OCI-LY1 (cell line): Measurements from ENCODE around the gene PIAS2.

Experiments used
- H2AFZ ChIP-seq: fragments of 200-600 bp; sonication (generic), shearing (Covaris generic); 2 replicates; pipeline ENCODE4 v1.6.0; 2014; ENCODE audit warnings: antibody characterized with exemption, mild to moderate bottlenecking, low read length
- H3F3A ChIP-seq: fragments of 200-600 bp; sonication (generic), shearing (Covaris generic); 2 replicates; pipeline ENCODE4 v1.6.0; 2014; ENCODE audit warnings: mild to moderate bottlenecking, antibody characterized with exemption, low read length, moderate library complexity; ENCODE audit not compliant: insufficient read depth
- H3K27ac ChIP-seq: fragments of 200-600 bp; sonication (generic); 2 replicates; pipeline ENCODE4 v1.5.1; 2014; ENCODE audit warnings: low read length, mixed run types, mild to moderate bottlenecking, low read depth; ENCODE audit not compliant: poor library complexity, severe bottlenecking
- H3K27me3 ChIP-seq: fragments of 200-600 bp; sonication (generic); 2 replicates; pipeline ENCODE4 v1.6.0; 2014; ENCODE audit warnings: antibody characterized with exemption, mild to moderate bottlenecking, low read length, moderate library complexity; ENCODE audit not compliant: insufficient read depth
- H3K36me3 ChIP-seq: fragments of 200-600 bp; sonication (generic); 2 replicates; pipeline ENCODE4 v1.6.1; 2014; ENCODE audit warnings: mild to moderate bottlenecking, antibody characterized with exemption, low read length, moderate library complexity, mixed read lengths; ENCODE audit not compliant: insufficient read depth
- H3K4me1 ChIP-seq: fragments of 200-600 bp; sonication (generic); 2 replicates; pipeline ENCODE4 v1.5.1; 2014; ENCODE audit warnings: mild to moderate bottlenecking, low read length, moderate library complexity; ENCODE audit not compliant: insufficient read depth, severe bottlenecking
- H3K4me2 ChIP-seq: fragments of 200-600 bp; sonication (generic), shearing (Covaris generic); 2 replicates; pipeline ENCODE4 v1.6.1; 2014; ENCODE audit warnings: low read length
- H3K4me3 ChIP-seq: fragments of 200-600 bp; sonication (generic); 2 replicates; pipeline ENCODE4 v1.5.1; 2014; ENCODE audit warnings: low read length, low read depth, mild to moderate bottlenecking, mixed read lengths; ENCODE audit not compliant: poor library complexity, severe bottlenecking
- H3K79me2 ChIP-seq: fragments of 200-600 bp; shearing (Covaris generic); 2 replicates; pipeline ENCODE4 v1.6.1; 2016; ENCODE audit warnings: mixed run types, low read length, mixed read lengths; ENCODE audit not compliant: insufficient read depth
- H3K9ac ChIP-seq: fragments of 200-600 bp; sonication (generic), shearing (Covaris generic); 2 replicates; pipeline ENCODE4 v1.6.1; 2014; ENCODE audit warnings: mild to moderate bottlenecking, low read length, mixed read lengths
- H3K9me2 ChIP-seq: fragments of 200-600 bp; sonication (generic), shearing (Covaris generic); 2 replicates; pipeline ENCODE4 v1.6.1; 2014; ENCODE audit warnings: low read depth, mild to moderate bottlenecking, low read length, mixed read lengths
- H3K9me3 ChIP-seq: fragments of 200-600 bp; shearing (Covaris generic); 2 replicates; pipeline ENCODE4 v1.6.1; 2014; ENCODE audit warnings: low read length, mixed read lengths
- H4K20me1 ChIP-seq: fragments of 200-600 bp; sonication (generic), shearing (Covaris generic); 2 replicates; pipeline ENCODE4 v1.6.0; 2016; ENCODE audit warnings: mild to moderate bottlenecking, low read length; ENCODE audit not compliant: insufficient read depth
- EZH2 ChIP-seq: fragments of 200-600 bp; sonication (generic), shearing (Covaris generic); IDR thresholded peaks from 2 replicates; pipeline ENCODE4 v1.8.0; 2017; ENCODE audit warnings: borderline replicate concordance, mixed run types, mild to moderate bottlenecking, antibody characterized with exemption, low read length, moderate library complexity, mixed read lengths
- TF ChIP-seq, protein P1 (sequence below): fragments of 200-600 bp; sonication (generic), shearing (Covaris generic); IDR thresholded peaks from 2 replicates; pipeline ENCODE4 v1.5.1; 2017; ENCODE audit warnings: mild to moderate bottlenecking, antibody characterized with exemption, low read length, moderate library complexity, mixed read lengths

PIAS2 gene

DNA sequence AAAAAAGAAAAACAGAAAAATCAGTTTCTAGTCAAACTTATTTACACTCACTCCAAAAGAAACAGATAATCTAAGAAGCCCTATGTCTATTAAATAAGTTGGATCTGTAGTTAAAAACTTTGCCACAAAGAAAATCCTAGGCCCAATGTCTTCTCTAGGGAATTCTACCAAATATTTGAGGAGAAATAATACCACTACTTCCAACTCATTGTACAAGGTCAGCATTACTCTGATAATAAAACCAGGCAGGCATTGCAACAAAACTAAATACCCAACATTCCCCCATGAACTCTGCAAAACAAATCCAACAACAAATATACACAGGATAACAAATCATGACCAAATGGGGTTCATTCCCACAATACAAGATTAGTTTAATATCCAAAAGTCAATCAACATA lies 86.7 kb downstream of the PIAS2 start:
- Histone ChIP-seq H3K4me1 (no peaks in the 10 kb centered on the region), H3K27me3 (no peaks in the 10 kb centered on the region), H3K4me3 (no peak overlapping the region), H3K79me2 (no peaks in the 10 kb centered on the region), H3F3A (no peaks in the 10 kb centered on the region), H3K36me3 (peaks cover 67% of the 10 kb centered on the region), H3K27ac (no peak overlapping the region), H3K9ac (no peak overlapping the region), H4K20me1 (no peaks in the 10 kb centered on the region), H2AFZ (no peak overlapping the region), H3K9me3 (no peaks in the 10 kb centered on the region), H3K4me2 (no peak overlapping the region), H3K9me2 (no peaks in the 10 kb centered on the region)
- no peak for TF ChIP-seq EZH2
- TF ChIP-seq, protein P1, sequence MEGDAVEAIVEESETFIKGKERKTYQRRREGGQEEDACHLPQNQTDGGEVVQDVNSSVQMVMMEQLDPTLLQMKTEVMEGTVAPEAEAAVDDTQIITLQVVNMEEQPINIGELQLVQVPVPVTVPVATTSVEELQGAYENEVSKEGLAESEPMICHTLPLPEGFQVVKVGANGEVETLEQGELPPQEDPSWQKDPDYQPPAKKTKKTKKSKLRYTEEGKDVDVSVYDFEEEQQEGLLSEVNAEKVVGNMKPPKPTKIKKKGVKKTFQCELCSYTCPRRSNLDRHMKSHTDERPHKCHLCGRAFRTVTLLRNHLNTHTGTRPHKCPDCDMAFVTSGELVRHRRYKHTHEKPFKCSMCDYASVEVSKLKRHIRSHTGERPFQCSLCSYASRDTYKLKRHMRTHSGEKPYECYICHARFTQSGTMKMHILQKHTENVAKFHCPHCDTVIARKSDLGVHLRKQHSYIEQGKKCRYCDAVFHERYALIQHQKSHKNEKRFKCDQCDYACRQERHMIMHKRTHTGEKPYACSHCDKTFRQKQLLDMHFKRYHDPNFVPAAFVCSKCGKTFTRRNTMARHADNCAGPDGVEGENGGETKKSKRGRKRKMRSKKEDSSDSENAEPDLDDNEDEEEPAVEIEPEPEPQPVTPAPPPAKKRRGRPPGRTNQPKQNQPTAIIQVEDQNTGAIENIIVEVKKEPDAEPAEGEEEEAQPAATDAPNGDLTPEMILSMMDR: no peak

DNA sequence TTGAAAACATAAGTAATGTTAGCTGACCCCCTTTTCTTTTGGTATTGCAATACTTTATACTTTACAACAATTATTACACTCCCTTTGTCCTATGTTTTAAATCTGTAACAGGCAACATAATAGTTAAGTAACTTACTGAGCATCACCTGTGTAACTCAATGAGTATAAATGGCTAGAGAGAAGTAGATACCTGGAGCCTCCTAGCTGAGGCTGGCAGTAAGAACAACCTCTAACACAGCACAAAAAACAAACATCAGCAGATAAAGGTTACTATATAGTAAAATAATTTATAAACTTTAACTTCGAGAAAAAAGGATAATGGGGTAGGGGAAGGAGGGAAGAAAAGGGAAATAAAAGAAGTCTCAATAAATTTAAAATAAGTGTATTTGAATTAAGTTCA lies 87.4 kb downstream of the PIAS2 start:
- Histone ChIP-seq H3K4me2 (no peak overlapping the region), H3K4me3 (no peak overlapping the region), H3K9ac (no peak overlapping the region), H3K9me2 (no peaks in the 10 kb centered on the region), H3K79me2 (no peaks in the 10 kb centered on the region), H3K36me3 (peaks cover 67% of the 10 kb centered on the region), H3F3A (no peaks in the 10 kb centered on the region), H4K20me1 (no peaks in the 10 kb centered on the region), H3K4me1 (no peaks in the 10 kb centered on the region), H3K27me3 (no peaks in the 10 kb centered on the region), H3K27ac (no peak overlapping the region), H2AFZ (no peak overlapping the region), H3K9me3 (no peaks in the 10 kb centered on the region)
- TF ChIP-seq EZH2: no peak
- TF ChIP-seq, protein P1: no peak

DNA sequence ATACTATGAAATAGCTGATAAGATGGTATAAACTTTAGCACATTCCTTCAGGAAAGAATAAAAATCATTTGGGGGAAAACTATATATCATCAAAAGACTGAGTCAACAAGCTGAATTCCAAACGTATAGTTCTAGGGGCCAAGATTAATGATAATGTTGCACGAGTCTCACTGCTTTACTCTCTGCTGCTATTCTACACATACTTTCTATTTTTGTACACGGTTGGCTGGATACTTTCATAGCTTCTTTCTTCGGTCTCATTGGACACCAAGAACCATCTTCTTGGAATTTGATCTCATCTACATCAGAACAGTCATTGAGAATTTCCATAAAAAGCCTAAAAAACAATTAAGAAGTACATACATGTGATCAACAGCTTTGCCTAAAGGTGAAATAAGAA lies 87.8 kb downstream of the PIAS2 start:
- H3K36me3 ChIP-seq: peaks cover 63% of the 10 kb centered on the region
- TF ChIP-seq, protein P1: no peak

More for the DNA sequence above, 87.8 kb downstream of the PIAS2 start:
- H3K4me1 ChIP-seq: no peaks in the 10 kb centered on the region
- H3K27ac ChIP-seq: no peak overlapping the region
- no peaks in the 10 kb centered on the region for H4K20me1 ChIP-seq
- H3K4me3 ChIP-seq: no peak overlapping the region
- no peak overlapping the region for H3K4me2 ChIP-seq
- no peaks in the 10 kb centered on the region for H3K9me3 ChIP-seq
- H3K79me2 ChIP-seq: no peaks in the 10 kb centered on the region
- H3K9ac ChIP-seq: no peak overlapping the region
- H2AFZ ChIP-seq: no peak overlapping the region
- no peaks in the 10 kb centered on the region for H3K9me2 ChIP-seq
- no peaks in the 10 kb centered on the region for H3K27me3 ChIP-seq
- H3F3A ChIP-seq: no peaks in the 10 kb centered on the region
